OCI-LY7 (cell line): ENCODE measurements around the gene EFHD1. TPM values are rescaled to one million over a fixed set of nuclear protein-coding genes. Genes with fewer than 3 reads are reported as not detected.

Experiments
- BruUV-seq: library from RNA; stranded (reverse); fragments of 400-500 nt; replicated peaks from 2 replicates; lab custom pipeline; 2021; lab: Mats Ljungman, UMichigan
- CTCF ChIA-PET: fragments of 300-600 bp; sonication (Branson Sonifier 250); formaldehyde crosslinking; loops from one replicate; lab custom pipeline; 2022; ENCODE audit warnings: antibody characterized with exemption; ENCODE audit not compliant: unreplicated experiment; lab: Charles Lee
- POLR2A ChIA-PET: fragments of 300-600 bp; sonication (Branson Sonifier 250); formaldehyde crosslinking; loops from one replicate; lab custom pipeline; 2022; ENCODE audit warnings: antibody characterized with exemption; lab: Charles Lee
- DNase-seq: peaks from one replicate; pipeline ENCODE4 v3.0.0-alpha.2; 2015; ENCODE audit warnings: low spot score
- H2AFZ ChIP-seq: fragments of 200-600 bp; sonication (generic), shearing (Covaris generic); 2 replicates; pipeline ENCODE4 v1.6.1; 2014; ENCODE audit warnings: mild to moderate bottlenecking, antibody characterized with exemption, low read length, moderate library complexity
- H3K27ac ChIP-seq: fragments of 200-600 bp; sonication (generic); 2 replicates; pipeline ENCODE4 v1.5.1; 2014; ENCODE audit warnings: mixed run types, low read depth, mild to moderate bottlenecking, moderate library complexity, low read length, inconsistent platforms; ENCODE audit not compliant: poor library complexity, severe bottlenecking
- H3K36me3 ChIP-seq: fragments of 200-600 bp; sonication (generic); 2 replicates; pipeline ENCODE4 v1.6.1; 2014; ENCODE audit warnings: mild to moderate bottlenecking, antibody characterized with exemption, low read length, moderate library complexity, mixed read lengths; ENCODE audit not compliant: insufficient read depth
- H3K4me1 ChIP-seq: fragments of 200-600 bp; sonication (generic); 2 replicates; pipeline ENCODE4 v1.5.1; 2014; ENCODE audit warnings: mild to moderate bottlenecking, low read length; ENCODE audit not compliant: insufficient read depth, poor library complexity, severe bottlenecking
- H3K4me2 ChIP-seq: fragments of 200-600 bp; sonication (generic); 2 replicates; pipeline ENCODE4 v1.6.1; 2014; ENCODE audit warnings: mild to moderate bottlenecking, low read length
- H3K4me3 ChIP-seq: fragments of 200-600 bp; sonication (generic); 2 replicates; pipeline ENCODE4 v1.5.1; 2014; ENCODE audit warnings: mild to moderate bottlenecking, low read depth, low read length; ENCODE audit not compliant: poor library complexity, severe bottlenecking
- H3K79me2 ChIP-seq: fragments of 200-600 bp; sonication (generic); 2 replicates; pipeline ENCODE4 v1.6.1; 2016; ENCODE audit warnings: low read depth, mild to moderate bottlenecking, low read length, moderate library complexity, mixed read lengths; ENCODE audit not compliant: insufficient read depth
- H3K9me2 ChIP-seq: fragments of 200-600 bp; sonication (generic); 2 replicates; pipeline ENCODE4 v1.6.1; 2016; ENCODE audit warnings: mild to moderate bottlenecking, low read length, mixed read lengths; ENCODE audit not compliant: insufficient read depth
- H3K9me3 ChIP-seq: fragments of 200-600 bp; sonication (generic); 2 replicates; pipeline ENCODE4 v1.6.1; 2014; ENCODE audit warnings: mild to moderate bottlenecking, mixed run types, low read length, mixed read lengths
- H4K20me1 ChIP-seq: fragments of 200-600 bp; sonication (generic); 2 replicates; pipeline ENCODE4 v1.6.1; 2014; ENCODE audit warnings: mild to moderate bottlenecking, antibody characterized with exemption, low read length, moderate library complexity, mixed read lengths; ENCODE audit not compliant: insufficient read depth
- EZH2phosphoT487 ChIP-seq: fragments of 200-600 bp; sonication (generic); IDR thresholded peaks from 2 replicates; pipeline ENCODE4 v1.6.1; 2018; ENCODE audit warnings: low read depth, borderline replicate concordance, mild to moderate bottlenecking, mixed run types, antibody characterized with exemption, low read length, moderate library complexity, mixed read lengths
- intact Hi-C: fragments of 100-400 bp; cut with micrococcal nuclease; formaldehyde crosslinking; loops from one replicate; pipeline ENCODE4 v1.10.0; 2022; ENCODE audit not compliant: unreplicated experiment
- total RNA-seq, 2 experiments: library from RNA; depleted of rRNA in 1 of 2; stranded (reverse); fragments of >200 nt in 1 of 2; shearing (Covaris generic) in 1 of 2; gene quantifications; 2 replicates each; pipeline ENCODE4 v1.2.3, GENCODE V29; 2014 to 2022
- TF ChIP-seq, protein P1 (sequence below): fragments of 200-600 bp; sonication (generic); conservative IDR thresholded peaks from 2 replicates; pipeline ENCODE4 v1.5.1; 2014; ENCODE audit warnings: mild to moderate bottlenecking, antibody characterized with exemption, low read length, moderate library complexity, mixed read lengths

Gene EFHD1
- total RNA-seq, 2 experiments from 2014 or later = not detected

DNA sequence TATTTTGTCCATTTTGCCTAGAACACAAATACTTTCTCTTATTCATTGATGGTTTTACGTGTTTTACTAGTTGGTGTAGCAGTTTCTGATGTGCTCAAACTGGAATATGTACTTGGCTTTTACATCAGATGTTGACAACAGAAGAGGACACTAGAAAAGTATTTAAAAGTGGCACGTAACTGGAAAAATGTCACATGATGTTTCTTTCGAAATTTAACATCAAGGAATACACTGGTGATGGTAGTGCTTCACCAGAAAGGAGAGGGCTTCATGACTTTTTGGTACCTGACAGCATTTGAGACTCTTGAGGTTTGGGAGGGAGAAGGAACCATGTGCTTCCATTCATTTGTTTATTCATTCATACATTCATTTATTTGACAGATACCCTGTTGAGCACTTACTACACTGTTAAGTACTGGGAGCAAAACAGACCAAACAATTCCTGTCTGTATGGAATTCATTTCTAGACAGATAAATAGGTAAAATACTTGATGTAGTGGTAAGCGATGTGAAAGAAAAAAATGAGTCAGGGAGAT, 65.2 kb downstream of the EFHD1 start:
- peaks cover 35% of the 10 kb centered on the region for H3K36me3 ChIP-seq
- DNase-seq = no peak
- no peaks in the 10 kb centered on the region for H3K9me2 ChIP-seq
- TSS peak; percentile 64 for BruUV-seq
- peaks cover 31% of the 10 kb centered on the region for H3K4me1 ChIP-seq
- H4K20me1 ChIP-seq = peaks cover 8% of the 10 kb centered on the region; the same call in 1 of the 2 replicates
- peak overlapping the region; percentile 88 for H3K4me2 ChIP-seq
- H2AFZ ChIP-seq = no peak overlapping the region
- H3K79me2 ChIP-seq = peaks cover 51% of the 10 kb centered on the region
- no peak overlapping the region for H3K27ac ChIP-seq
- no peak for TF ChIP-seq EZH2phosphoT487
- TF ChIP-seq, protein P1, sequence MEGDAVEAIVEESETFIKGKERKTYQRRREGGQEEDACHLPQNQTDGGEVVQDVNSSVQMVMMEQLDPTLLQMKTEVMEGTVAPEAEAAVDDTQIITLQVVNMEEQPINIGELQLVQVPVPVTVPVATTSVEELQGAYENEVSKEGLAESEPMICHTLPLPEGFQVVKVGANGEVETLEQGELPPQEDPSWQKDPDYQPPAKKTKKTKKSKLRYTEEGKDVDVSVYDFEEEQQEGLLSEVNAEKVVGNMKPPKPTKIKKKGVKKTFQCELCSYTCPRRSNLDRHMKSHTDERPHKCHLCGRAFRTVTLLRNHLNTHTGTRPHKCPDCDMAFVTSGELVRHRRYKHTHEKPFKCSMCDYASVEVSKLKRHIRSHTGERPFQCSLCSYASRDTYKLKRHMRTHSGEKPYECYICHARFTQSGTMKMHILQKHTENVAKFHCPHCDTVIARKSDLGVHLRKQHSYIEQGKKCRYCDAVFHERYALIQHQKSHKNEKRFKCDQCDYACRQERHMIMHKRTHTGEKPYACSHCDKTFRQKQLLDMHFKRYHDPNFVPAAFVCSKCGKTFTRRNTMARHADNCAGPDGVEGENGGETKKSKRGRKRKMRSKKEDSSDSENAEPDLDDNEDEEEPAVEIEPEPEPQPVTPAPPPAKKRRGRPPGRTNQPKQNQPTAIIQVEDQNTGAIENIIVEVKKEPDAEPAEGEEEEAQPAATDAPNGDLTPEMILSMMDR = no peak
- ChIA-PET POLR2A (no interaction called here), CTCF (no interaction called here)
- intact Hi-C loops = no loop called here
- peak overlapping the region; percentile 99 for H3K4me3 ChIP-seq
- H3K9me3 ChIP-seq = no peaks in the 10 kb centered on the region

- peaks cover 40% of the 10 kb centered on the region for H3K36me3 ChIP-seq
- H4K20me1 ChIP-seq = peaks cover 8% of the 10 kb centered on the region; the same call in 1 of the 2 replicates
- no peak overlapping the region for H3K27ac ChIP-seq
- H3K79me2 ChIP-seq = peaks cover 51% of the 10 kb centered on the region
- no peak for TF ChIP-seq EZH2phosphoT487
- peaks cover 31% of the 10 kb centered on the region for H3K4me1 ChIP-seq
- peak overlapping the region; percentile 99 for H3K4me3 ChIP-seq
- ChIA-PET CTCF (no interaction called here), POLR2A (interaction anchor here (1.5 kb wide), 1 partner anchor 15 kb away, joined by 3 read pairs; no protein-coding TSS in a partner anchor)
- no peaks in the 10 kb centered on the region for H3K9me2 ChIP-seq
- no peaks in the 10 kb centered on the region for H3K9me3 ChIP-seq
- intact Hi-C loops = no loop called here
- H2AFZ ChIP-seq = no peak overlapping the region
- no peak for DNase-seq
- peak overlapping the region; percentile 88 for H3K4me2 ChIP-seq
- BruUV-seq = no TSS peak
Observed at GRCh38 chr2:232699110-232699509, 65.7 kb downstream of the EFHD1 start.

GRCh38 chr2:232700154-232700553, 66.8 kb downstream of the EFHD1 start:
- Histone ChIP-seq H3K4me1 (peaks cover 31% of the 10 kb centered on the region), H3K4me3 (no peak overlapping the region), H2AFZ (no peak overlapping the region), H3K79me2 (peaks cover 51% of the 10 kb centered on the region), H3K4me2 (peak overlapping the region; percentile 88; the same call in 1 of the 2 replicates), H3K27ac (no peak overlapping the region), H3K36me3 (peaks cover 49% of the 10 kb centered on the region), H4K20me1 (peaks cover 8% of the 10 kb centered on the region; the same call in 1 of the 2 replicates), H3K9me2 (no peaks in the 10 kb centered on the region), H3K9me3 (0 out of 2 replicates have a peak, but pooled peaks cover 4% of the 10 kb centered on the region)
- no TSS peak for BruUV-seq
- TF ChIP-seq EZH2phosphoT487 = no peak
- TF ChIP-seq, protein P1 = no peak
- ChIA-PET CTCF (no interaction called here), POLR2A (interaction anchor here (0.6 to 1.5 kb wide), 2 partner anchors 14 to 58 kb away, joined by 3 to 5 read pairs; no protein-coding TSS in a partner anchor)
- intact Hi-C loops = no loop called here
- DNase-seq = no peak
